ENCODE measurements around the gene C2CD5.
A peak's percentile ranks its signal among the peaks of the same experiment; 100 is the strongest.

Gene C2CD5

GRCh38 chr12:22413592-22413991 lies 130.8 kb downstream of the C2CD5 start:
- no peak for DNase-seq

- no peak for DNase-seq
Measured at GRCh38 chr12:22412581-22412980, 131.8 kb downstream of the C2CD5 start.

GRCh38 chr12:22410486-22410885 lies 133.9 kb downstream of the C2CD5 start:
- peak; percentile 37 for DNase-seq

GRCh38 chr12:22409377-22410164 lies 134.8 kb downstream of the C2CD5 start:
- DNase-seq, result peak; percentile 82

- DNase-seq, result peak; percentile 42
Measured at GRCh38 chr12:22408610-22409376, 135.5 kb downstream of the C2CD5 start.

- DNase-seq, result no peak
Measured at GRCh38 chr12:22407397-22407796, 136.9 kb downstream of the C2CD5 start.

GRCh38 chr12:22406627-22407026 lies 137.7 kb downstream of the C2CD5 start:
- DNase-seq, result no peak

GRCh38 chr12:22399464-22400180 lies 144.7 kb downstream of the C2CD5 start:
- no peak for DNase-seq

Measured in CD4-positive, alpha-beta T cell treated with Interleukin-10 for 1 hour (primary cell).